Testis (tissue), 2 donors: ENCODE results near the gene ATP12A.

Experiments
- CTCF ChIP-seq, 3 experiments: fragments of 450-650 bp in 2 of 3; fragments of 200-600 bp in 1 of 3; sonication (generic) in 1 of 3; IDR thresholded peaks; one replicate each; pipeline ENCODE4 v1.5.1; 2016 to 2019; ENCODE audit warnings: antibody characterized with exemption in 3 of 3, mild to moderate bottlenecking in 2 of 3, moderate library complexity in 1 of 3
- POLR2A ChIP-seq: fragments of 450-650 bp; IDR thresholded peaks from one replicate; pipeline ENCODE4 v1.6.1; 2017; ENCODE audit warnings: antibody characterized with exemption, mild to moderate bottlenecking, moderate library complexity

- TF ChIP-seq CTCF (IDR thresholded peaks at IDR 0.05): no peak
- TF ChIP-seq POLR2A: no peak
These were observed 2.1 kb upstream of the ATP12A start for GRCh38 chr13:24678151-24678550.
